Measurements from ENCODE around the gene AGBL5.
"Not testable (repeated sequence)": the region's sequence is repeated elsewhere in the genome, so short reads cannot be mapped to it uniquely, and the experiment has no call there.

Gene AGBL5

DNA sequence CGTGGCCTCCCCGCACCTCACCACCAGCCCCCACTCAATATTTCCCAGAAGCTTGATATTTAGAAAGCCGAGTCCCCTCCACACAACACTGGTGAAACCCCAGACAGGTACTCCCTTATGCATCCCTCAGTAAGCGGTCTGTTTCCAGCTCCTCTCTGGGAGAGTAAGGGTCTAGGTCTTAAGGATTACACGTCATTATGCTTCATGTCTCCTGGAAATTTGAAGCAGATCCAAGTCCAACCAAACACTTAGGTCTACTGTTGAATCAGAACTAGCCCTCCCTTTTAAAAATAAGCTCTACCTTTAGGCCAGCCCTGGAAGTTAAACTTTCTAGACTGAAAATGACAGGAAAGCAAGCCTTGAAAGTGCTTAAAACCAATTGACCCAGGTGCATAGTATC lies 21.5 kb downstream of the AGBL5 start:
- Histone ChIP-seq H3K9me2 (ENCODE audit: low read depth, low read length) (no peaks in the 10 kb centered on the region), H3K4me1 (ENCODE audit: insufficient read depth, low read length, severe bottlenecking) (peaks cover 52% of the 10 kb centered on the region), H3K79me2 (ENCODE audit: insufficient read depth, low read length) (peaks cover 13% of the 10 kb centered on the region; the same call in 1 of the 2 replicates), H2AFZ (ENCODE audit: low read length) (no peak overlapping the region), H3K4me3 (ENCODE audit: low read depth, low read length, poor library complexity, severe bottlenecking) (no peak overlapping the region), H4K20me1 (ENCODE audit: insufficient read depth, low read length) (no peaks in the 10 kb centered on the region), H3K4me2 (ENCODE audit: low read length) (peak overlapping the region; percentile 81; the same call in 1 of the 2 replicates), H3K9ac (ENCODE audit: low read length) (no peak overlapping the region), H3F3A (ENCODE audit: insufficient read depth, low read length) (no peaks in the 10 kb centered on the region), H3K36me3 (ENCODE audit: insufficient read depth, low read length) (peaks cover 25% of the 10 kb centered on the region; the same call in 1 of the 2 replicates), H3K27ac (ENCODE audit: low read depth, low read length, poor library complexity, severe bottlenecking) (no peak overlapping the region), H3K9me3 (ENCODE audit: low read length) (no peaks in the 10 kb centered on the region), H3K27me3 (ENCODE audit: insufficient read depth, low read length) (no peaks in the 10 kb centered on the region)
- TF ChIP-seq, protein P1, sequence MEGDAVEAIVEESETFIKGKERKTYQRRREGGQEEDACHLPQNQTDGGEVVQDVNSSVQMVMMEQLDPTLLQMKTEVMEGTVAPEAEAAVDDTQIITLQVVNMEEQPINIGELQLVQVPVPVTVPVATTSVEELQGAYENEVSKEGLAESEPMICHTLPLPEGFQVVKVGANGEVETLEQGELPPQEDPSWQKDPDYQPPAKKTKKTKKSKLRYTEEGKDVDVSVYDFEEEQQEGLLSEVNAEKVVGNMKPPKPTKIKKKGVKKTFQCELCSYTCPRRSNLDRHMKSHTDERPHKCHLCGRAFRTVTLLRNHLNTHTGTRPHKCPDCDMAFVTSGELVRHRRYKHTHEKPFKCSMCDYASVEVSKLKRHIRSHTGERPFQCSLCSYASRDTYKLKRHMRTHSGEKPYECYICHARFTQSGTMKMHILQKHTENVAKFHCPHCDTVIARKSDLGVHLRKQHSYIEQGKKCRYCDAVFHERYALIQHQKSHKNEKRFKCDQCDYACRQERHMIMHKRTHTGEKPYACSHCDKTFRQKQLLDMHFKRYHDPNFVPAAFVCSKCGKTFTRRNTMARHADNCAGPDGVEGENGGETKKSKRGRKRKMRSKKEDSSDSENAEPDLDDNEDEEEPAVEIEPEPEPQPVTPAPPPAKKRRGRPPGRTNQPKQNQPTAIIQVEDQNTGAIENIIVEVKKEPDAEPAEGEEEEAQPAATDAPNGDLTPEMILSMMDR (IDR thresholded peaks at IDR 0.05; ENCODE audit: low read length), result no peak
- no peak for TF ChIP-seq EZH2 (IDR thresholded peaks at IDR 0.05; ENCODE audit: borderline replicate concordance, low read length)

DNA sequence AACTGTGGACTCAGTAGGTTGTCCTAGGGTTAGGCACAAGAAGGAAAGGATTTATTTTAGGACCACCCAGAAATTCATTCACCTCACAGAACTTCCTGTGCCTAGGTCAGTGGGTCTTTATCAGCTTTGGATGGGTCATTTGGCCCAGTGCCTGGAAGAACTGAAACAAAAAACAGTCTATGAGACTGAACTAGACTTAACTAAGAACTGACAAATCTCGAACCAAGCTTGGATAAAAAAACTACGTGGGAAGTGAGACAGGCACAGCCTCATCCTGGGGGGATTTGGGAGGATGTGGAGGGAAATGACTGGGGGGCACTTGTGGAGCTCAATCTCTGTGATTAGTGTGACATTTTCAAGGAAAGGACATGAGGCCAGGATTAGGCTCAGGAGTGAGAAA lies 22.3 kb downstream of the AGBL5 start:
- Histone ChIP-seq H2AFZ (ENCODE audit: low read length) (no peak overlapping the region), H3K9me3 (ENCODE audit: low read length) (no peaks in the 10 kb centered on the region), H3K4me2 (ENCODE audit: low read length) (no peak overlapping the region), H3K36me3 (ENCODE audit: insufficient read depth, low read length) (peaks cover 16% of the 10 kb centered on the region; the same call in 1 of the 2 replicates), H3K27ac (ENCODE audit: low read depth, low read length, poor library complexity, severe bottlenecking) (peak overlapping the region; percentile 30), H3K4me1 (ENCODE audit: insufficient read depth, low read length, severe bottlenecking) (peaks cover 52% of the 10 kb centered on the region), H3K27me3 (ENCODE audit: insufficient read depth, low read length) (no peaks in the 10 kb centered on the region), H3K4me3 (ENCODE audit: low read depth, low read length, poor library complexity, severe bottlenecking) (no peak overlapping the region), H3F3A (ENCODE audit: insufficient read depth, low read length) (no peaks in the 10 kb centered on the region), H3K9me2 (ENCODE audit: low read depth, low read length) (no peaks in the 10 kb centered on the region), H3K9ac (ENCODE audit: low read length) (no peak overlapping the region), H3K79me2 (ENCODE audit: insufficient read depth, low read length) (peaks cover 13% of the 10 kb centered on the region; the same call in 1 of the 2 replicates), H4K20me1 (ENCODE audit: insufficient read depth, low read length) (no peaks in the 10 kb centered on the region)
- TF ChIP-seq, protein P1 (IDR thresholded peaks at IDR 0.05; ENCODE audit: low read length), result no peak
- no peak for TF ChIP-seq EZH2 (IDR thresholded peaks at IDR 0.05; ENCODE audit: borderline replicate concordance, low read length)

DNA sequence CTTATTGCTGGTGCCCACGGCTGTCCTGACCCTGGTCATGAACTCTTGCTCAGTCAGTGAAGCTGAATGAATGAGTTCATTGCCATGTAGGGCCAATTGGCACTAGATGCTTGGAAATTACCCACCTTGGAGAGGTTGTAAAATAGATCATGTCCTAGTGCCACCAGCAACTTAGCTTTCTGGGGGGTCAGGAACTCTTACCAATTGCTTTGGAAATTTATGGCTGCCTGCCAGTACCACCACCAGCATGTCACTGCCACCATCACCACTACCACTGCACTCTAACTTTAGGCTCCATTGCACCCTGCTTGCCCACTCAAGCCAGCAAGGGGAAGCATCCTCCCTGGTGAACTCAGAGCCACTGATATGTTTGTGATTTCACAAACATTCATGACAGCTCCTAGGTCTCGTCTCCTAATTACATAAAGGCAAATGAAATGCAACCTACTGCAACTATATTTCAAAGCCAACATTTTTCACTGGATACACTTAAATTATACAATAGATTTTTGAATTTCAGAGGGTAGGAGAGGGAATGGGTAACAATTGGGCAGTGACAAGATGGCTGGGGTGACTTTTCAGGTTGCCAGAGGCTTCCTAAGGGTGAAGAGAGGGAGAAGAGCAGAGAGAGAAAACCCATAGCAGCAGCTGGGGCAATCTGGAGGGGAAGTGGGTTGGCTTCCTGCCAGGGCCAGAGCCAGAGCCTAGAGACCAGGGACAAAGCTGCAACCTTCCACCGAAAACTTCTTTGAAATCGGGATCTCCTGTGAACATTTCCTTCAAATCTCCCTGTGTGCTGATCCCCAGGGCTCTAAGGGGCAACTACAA lies 23.5 kb downstream of the AGBL5 start:
- Histone ChIP-seq H3K9me3 (ENCODE audit: low read length) (no peaks in the 10 kb centered on the region), H3K9me2 (ENCODE audit: low read depth, low read length) (no peaks in the 10 kb centered on the region), H3K79me2 (ENCODE audit: insufficient read depth, low read length) (peaks cover 10% of the 10 kb centered on the region; the same call in 1 of the 2 replicates), H3K4me2 (ENCODE audit: low read length) (peak overlapping the region; percentile 42), H4K20me1 (ENCODE audit: insufficient read depth, low read length) (no peaks in the 10 kb centered on the region), H3K27me3 (ENCODE audit: insufficient read depth, low read length) (no peaks in the 10 kb centered on the region; the same call in 1 of the 2 replicates), H3K36me3 (ENCODE audit: insufficient read depth, low read length) (peaks cover 5% of the 10 kb centered on the region; the same call in 1 of the 2 replicates), H3K4me3 (ENCODE audit: low read depth, low read length, poor library complexity, severe bottlenecking) (no peak overlapping the region), H3F3A (ENCODE audit: insufficient read depth, low read length) (no peaks in the 10 kb centered on the region), H2AFZ (ENCODE audit: low read length) (no peak overlapping the region), H3K27ac (ENCODE audit: low read depth, low read length, poor library complexity, severe bottlenecking) (peak overlapping the region; percentile 59), H3K9ac (ENCODE audit: low read length) (no peak overlapping the region; the same call in 1 of the 2 replicates), H3K4me1 (ENCODE audit: insufficient read depth, low read length, severe bottlenecking) (peaks cover 47% of the 10 kb centered on the region)
- TF ChIP-seq, protein P1 (IDR thresholded peaks at IDR 0.05; ENCODE audit: low read length), result no peak
- TF ChIP-seq EZH2 (IDR thresholded peaks at IDR 0.05; ENCODE audit: borderline replicate concordance, low read length), result no peak

DNA sequence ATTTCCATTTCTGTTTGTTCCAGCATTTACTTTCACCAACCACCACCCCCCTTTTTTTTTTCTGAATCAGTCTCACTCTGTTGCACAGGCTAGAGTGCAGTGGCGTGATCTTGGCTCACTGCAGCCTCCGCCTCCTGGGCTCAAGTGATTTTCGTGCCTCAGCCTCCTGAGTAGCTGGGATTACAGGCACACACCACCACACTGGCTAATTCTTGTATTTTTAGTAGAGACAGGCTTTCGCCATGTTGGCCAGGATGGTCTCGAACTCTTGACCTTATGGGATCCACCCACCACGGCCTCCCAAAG lies 24.1 kb downstream of the AGBL5 start:
- not testable (repeated sequence) for H3K4me3 ChIP-seq (ENCODE audit: low read depth, low read length, poor library complexity, severe bottlenecking); H3K36me3 ChIP-seq (ENCODE audit: insufficient read depth, low read length); H2AFZ ChIP-seq (ENCODE audit: low read length); H3K79me2 ChIP-seq (ENCODE audit: insufficient read depth, low read length); H3F3A ChIP-seq (ENCODE audit: insufficient read depth, low read length); H3K9ac ChIP-seq (ENCODE audit: low read length); H3K9me3 ChIP-seq (ENCODE audit: low read length); H3K27me3 ChIP-seq (ENCODE audit: insufficient read depth, low read length); H4K20me1 ChIP-seq (ENCODE audit: insufficient read depth, low read length); H3K9me2 ChIP-seq (ENCODE audit: low read depth, low read length)
- H3K4me1 ChIP-seq (ENCODE audit: insufficient read depth, low read length, severe bottlenecking), result peaks cover 41% of the 10 kb centered on the region
- H3K27ac ChIP-seq (ENCODE audit: low read depth, low read length, poor library complexity, severe bottlenecking), result peak overlapping the region; percentile 59
- peak overlapping the region; percentile 42 for H3K4me2 ChIP-seq (ENCODE audit: low read length)
